Epidermal melanocyte (primary cell): Measurements from ENCODE around the gene KRABD2.
A peak's percentile ranks its signal among the peaks of the same experiment; 100 is the strongest.
"Not testable (repeated sequence)": the region's sequence is repeated elsewhere in the genome, so short reads cannot be mapped to it uniquely, and the experiment has no call there.

Experiments used
- DNase-seq: peaks from one replicate; pipeline ENCODE4 v3.0.0; 2011; ENCODE audit warnings: low spot score; ENCODE audit not compliant: insufficient read length

The KRABD2 gene

DNA sequence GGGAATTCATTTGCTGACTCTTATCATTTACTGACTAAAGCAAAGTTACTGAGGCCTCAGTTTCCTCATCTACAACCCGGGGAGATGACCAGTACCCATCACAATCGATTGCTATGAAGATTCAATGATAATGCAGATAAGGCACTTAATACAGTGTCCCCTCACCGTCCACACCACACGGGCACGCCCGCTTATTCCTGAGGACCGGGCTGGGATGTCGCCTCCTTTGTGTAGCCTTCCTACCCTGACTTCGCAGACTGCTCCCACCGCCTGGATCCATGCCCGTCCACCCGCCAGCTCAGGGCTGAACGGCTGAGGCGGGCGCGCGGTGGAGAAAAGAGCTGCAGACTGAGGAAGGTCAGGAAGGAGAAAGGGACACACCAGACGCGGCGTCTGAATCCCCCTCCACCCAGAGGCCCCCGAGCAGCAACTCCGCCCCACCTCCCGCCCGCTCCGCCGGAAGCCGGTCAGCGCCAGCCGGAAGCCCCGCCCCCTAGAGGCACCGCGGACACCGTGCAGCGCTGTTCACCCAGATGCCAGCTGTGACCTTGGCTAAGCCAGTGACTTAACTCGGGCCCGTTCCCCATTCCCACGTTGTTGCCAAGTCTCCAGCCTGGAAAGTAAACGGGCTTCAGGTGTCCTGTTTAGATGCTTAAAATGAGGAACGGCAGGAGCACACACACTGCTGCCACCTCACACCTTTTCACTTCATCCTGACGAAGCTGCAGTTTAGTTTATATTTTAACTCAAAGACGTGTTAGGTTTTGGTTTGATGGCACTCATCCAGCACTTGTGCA is at the start of gene KRABD2:
Gene KRABD2 (minus strand): TSS at position 434 of the 797 bp plus-strand sequence.
- peak; percentile 97 for DNase-seq

- DNase-seq = no peak
Observed at GRCh38 chr17:8421571-8421970, 45.1 kb upstream of the KRABD2 start.

- no peak for DNase-seq
Observed at GRCh38 chr17:8420041-8420934, 43.8 kb upstream of the KRABD2 start.

- no peak for DNase-seq
Observed at GRCh38 chr17:8419305-8419704, 42.8 kb upstream of the KRABD2 start.

DNA sequence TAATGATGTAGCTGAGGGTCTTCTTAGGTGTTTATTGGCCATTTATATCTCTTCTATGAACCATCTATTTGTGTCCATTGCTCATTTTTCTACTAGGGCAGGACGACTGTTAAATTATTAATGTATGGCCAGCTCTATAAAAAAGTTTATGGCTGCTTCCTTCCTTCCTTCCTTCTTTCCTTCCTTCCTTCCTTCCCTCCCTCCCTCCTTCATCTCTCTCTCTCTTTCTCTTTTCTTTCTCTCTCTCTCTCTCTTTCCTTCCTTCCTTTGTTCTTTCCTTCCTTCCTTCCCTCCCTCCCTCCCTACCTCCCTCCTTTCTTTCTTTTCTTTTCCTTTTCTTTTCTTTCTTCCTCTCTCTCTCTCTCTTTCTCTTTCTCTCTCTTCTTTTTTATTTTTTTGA is 42.0 kb upstream of the KRABD2 start:
- no peak for DNase-seq

- DNase-seq = no peak
Observed at GRCh38 chr17:8417806-8418205, 41.3 kb upstream of the KRABD2 start.

GRCh38 chr17:8413938-8414337 is 37.4 kb upstream of the KRABD2 start:
- no peak for DNase-seq

- no peak for DNase-seq
Observed at GRCh38 chr17:8413328-8413727, 36.8 kb upstream of the KRABD2 start.

- DNase-seq = no peak
Observed at GRCh38 chr17:8412089-8412488, 35.6 kb upstream of the KRABD2 start.

GRCh38 chr17:8410883-8411238 is 34.4 kb upstream of the KRABD2 start:
- DNase-seq = no peak

- peak; percentile 75 for DNase-seq
Observed at GRCh38 chr17:8409966-8410882, 33.7 kb upstream of the KRABD2 start.

DNA sequence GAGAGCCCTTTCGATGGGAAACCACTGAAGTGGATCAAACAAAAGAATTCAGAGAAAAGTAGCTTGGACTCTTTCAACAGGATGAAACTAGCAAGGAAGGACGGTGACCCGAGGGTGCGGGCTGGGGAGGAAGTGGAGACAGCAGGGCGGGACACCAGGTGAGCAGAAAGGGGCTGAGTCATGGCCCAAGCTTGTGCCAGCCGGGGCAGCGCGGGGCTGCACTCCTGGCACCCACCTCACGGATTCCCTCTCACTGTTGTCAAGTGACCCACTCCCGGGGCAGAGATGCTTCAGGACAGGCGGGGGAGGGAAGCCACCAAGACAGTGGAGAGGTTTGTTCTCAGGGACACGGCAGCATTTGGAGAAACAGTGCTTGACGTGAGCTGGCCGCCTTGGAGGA is 31.9 kb upstream of the KRABD2 start:
- no peak for DNase-seq

- no peak for DNase-seq
Observed at GRCh38 chr17:8406174-8406573, 29.7 kb upstream of the KRABD2 start.

DNA sequence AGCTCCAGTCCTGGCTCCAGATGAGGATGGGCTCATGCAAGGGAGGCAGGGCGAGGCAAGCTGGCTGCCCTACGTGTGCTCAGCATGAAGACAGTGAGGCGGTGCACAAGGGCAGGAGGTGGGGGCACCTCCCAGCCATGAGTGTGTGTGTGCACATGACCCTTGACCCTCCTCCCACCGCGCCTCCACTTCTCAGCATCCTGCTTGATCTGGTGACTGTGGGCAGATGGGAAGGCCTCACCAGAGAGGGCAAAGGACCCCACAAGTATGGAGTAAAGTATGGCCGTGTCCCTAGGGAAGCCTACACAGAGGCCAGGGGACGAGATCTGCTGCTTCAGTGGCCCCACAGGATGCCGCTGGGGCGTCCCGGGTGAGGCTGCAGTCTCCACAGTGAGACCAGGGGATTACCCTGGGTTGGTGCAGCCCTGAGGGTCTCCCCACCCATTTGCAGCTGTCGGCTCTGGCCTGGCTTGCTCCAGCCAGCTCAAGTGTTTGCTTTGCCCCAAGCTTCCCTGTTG is 29.1 kb upstream of the KRABD2 start:
- DNase-seq = no peak

DNA sequence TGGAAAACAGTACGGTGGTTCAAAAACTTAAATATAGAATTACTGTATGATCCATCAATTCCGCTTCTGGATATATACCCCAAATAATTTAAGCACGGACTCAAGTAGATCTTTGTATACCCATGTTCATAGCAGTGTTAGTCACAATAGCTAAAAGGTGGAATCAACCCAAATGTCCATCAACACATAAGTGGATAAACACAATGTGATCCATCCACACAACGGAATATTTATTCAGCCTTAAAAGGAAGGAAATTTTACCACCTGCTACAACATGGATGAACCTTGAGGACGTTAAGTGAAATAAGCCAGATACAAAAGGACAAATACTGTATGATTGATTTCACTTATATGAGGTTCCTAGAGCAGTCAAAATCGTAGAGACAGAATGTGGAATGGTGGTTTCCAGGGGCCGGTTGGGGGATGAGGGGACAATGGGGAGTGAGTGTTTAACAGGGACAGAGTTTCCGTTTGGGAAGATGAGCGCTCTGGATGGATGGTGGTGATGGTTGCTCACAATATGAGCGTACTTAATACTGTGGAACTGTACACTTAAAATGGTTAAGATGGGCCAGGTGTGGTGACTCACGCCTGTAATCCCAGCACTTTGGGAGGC is 26.5 kb upstream of the KRABD2 start:
- no peak for DNase-seq

DNA sequence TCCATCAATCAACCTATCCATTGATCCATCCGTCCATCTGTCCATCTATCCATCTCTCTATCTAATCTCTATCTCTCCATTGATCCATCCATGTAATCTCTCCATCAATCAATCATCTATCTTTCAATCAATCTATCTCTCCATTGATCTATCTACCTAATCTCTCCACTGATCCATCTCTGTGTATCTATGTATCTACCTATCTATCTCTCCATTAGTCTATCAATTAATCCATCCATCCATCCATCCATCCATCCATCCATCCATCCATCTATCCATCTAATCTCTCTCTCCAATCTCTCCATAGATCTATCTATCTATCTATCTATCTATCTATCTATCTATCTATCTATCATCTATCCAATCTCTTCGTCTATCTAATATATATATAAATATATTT is 24.6 kb upstream of the KRABD2 start:
- DNase-seq = no peak

- no peak for DNase-seq
Observed at GRCh38 chr17:8398980-8399379, 22.5 kb upstream of the KRABD2 start.

- no peak for DNase-seq
Observed at GRCh38 chr17:8397636-8398035, 21.1 kb upstream of the KRABD2 start, which contains the start of gene RNF222. TSS of gene RNF222 (minus strand) at chr17:8397827. CDS start at chr17:8393461, 4,366 bp downstream.

- DNase-seq = not testable (repeated sequence)
Observed at GRCh38 chr17:8394497-8394896, 18.0 kb upstream of the KRABD2 start.

- no peak for DNase-seq
Observed at GRCh38 chr17:8393470-8394231, 17.1 kb upstream of the KRABD2 start.
